Mesodermal cell (in vitro differentiated cells): ENCODE measurements around the gene IFT27. TPM values are rescaled to one million over a fixed set of nuclear protein-coding genes. Genes with fewer than 3 reads are reported as not detected.

Source experiments
- H3K27ac ChIP-seq: 2 replicates; pipeline ENCODE4 v1.7.0; 2013; ENCODE audit warnings: mild to moderate bottlenecking, low read depth, low read length, moderate library complexity; ENCODE audit not compliant: severe bottlenecking
- H3K36me3 ChIP-seq: 2 replicates; pipeline ENCODE4 v1.7.1; 2013; ENCODE audit warnings: mild to moderate bottlenecking, low read length, moderate library complexity; ENCODE audit not compliant: control insufficient read depth, insufficient read depth
- H3K4me1 ChIP-seq: one replicate; pipeline ENCODE4 v1.7.1; 2013; ENCODE audit warnings: mild to moderate bottlenecking, low read length; ENCODE audit not compliant: insufficient read depth, control insufficient read depth, poor library complexity, severe bottlenecking
- H3K4me3 ChIP-seq: 2 replicates; pipeline ENCODE4 v1.7.0; 2013; ENCODE audit warnings: low read length, control low read depth, mild to moderate bottlenecking; ENCODE audit not compliant: insufficient read depth, poor library complexity, severe bottlenecking; ENCODE audit errors: extremely low read depth
- H3K9me3 ChIP-seq: 2 replicates; pipeline ENCODE4 v1.7.1; 2013; ENCODE audit warnings: mild to moderate bottlenecking, low read length, moderate library complexity; ENCODE audit not compliant: control insufficient read depth
- WGBS, 2 experiments: methylation state at CpG; one replicate each; pipeline ENCODE4 v1.1.5; 2013; ENCODE audit warnings: missing lambda C conversion rate in 2 of 2; ENCODE audit not compliant: insufficient coverage in 2 of 2; 5-methylcytosine and 5-hydroxymethylcytosine counted together
- polyA plus RNA-seq, 2 experiments: library from polyadenylated mRNA; stranded (reverse); fragments of 50-300 nt; gene quantifications; one replicate each; pipeline ENCODE4 v1.2.3, GENCODE V29; 2013

IFT27 gene, protein sequence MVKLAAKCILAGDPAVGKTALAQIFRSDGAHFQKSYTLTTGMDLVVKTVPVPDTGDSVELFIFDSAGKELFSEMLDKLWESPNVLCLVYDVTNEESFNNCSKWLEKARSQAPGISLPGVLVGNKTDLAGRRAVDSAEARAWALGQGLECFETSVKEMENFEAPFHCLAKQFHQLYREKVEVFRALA
- polyA plus RNA-seq (2013, experiment 1 of 2) = 39.5 TPM
- polyA plus RNA-seq (2013, experiment 2 of 2) = 35.0 TPM

DNA sequence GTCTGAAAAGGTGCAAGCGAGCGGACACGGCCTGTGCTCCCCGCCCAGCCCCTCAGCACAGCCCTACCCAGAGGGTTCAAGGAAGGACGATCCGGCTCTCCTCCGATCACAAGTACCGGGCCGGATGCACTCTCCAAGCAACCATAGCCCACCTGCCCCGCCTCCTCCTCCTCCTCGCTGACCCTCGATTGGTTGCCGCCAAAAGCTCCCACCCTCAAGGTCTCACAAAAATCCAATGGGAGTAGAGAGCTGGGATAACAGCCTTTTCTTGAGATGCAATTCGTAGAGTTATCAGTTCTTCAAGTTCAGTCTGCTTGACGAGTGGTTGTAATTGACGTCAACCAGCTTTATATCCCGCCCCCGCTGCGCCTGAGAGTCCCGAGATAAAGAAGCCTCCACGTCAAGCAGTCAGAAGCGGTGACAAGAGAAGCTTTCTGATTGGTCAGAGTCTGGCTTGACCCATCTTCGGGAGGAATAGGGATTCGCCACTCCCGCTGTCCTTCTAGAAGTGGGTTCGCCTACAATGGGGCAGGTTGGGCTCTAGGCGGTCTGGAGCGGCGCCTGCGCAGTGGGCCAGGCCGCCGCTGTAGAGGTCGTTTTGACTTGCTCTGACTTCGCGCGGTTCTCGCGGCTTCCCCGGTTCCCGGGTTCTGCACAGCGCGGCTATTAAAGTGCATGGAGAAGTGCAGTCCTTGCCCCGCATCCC is at the start of gene IFT27:
IFT27 (minus strand) TSS at position 156 of the 706 bp plus-strand sequence. CDS start 412 bp downstream, outside the sequence.
- WGBS, 2 experiments = 1% methylated on average over 17 to 36 of the region's 43 CpGs
- H3K9me3 ChIP-seq = peaks cover 18% of the 10 kb centered on the region
- no peak within 1 kb of the TSS for H3K27ac ChIP-seq
- peaks cover 4% of the 10 kb centered on the region for H3K4me1 ChIP-seq
- H3K4me3 ChIP-seq = peak within 1 kb of the TSS; percentile 63
- peaks cover 3% of the 10 kb centered on the region for H3K36me3 ChIP-seq

DNA sequence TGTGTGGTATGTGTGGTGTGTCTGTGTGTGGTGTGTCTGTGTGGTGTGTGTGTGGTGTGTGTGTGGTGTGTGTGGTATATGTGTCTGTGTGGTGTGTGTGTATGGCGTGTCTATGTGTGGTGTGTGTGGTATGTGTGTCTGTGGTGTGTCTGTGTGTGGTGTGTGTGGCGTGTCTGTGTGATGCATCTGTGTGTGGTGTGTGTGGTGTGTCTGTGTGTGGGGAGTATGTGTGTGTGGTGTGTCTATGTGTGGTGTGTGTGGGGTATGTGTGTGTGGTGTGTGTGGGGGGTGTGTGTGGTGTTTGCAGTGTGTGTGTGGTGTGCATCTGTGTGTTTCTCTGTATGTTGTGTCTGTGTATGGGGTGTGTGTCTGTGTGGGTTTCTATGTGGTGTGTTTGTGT is 48.7 kb upstream of the IFT27 start:
- no peak overlapping the region for H3K4me3 ChIP-seq
- peaks cover 13% of the 10 kb centered on the region for H3K4me1 ChIP-seq
- no peaks in the 10 kb centered on the region for H3K36me3 ChIP-seq
- 86 to 93% methylated on average over 2 of the region's 2 CpGs for WGBS, 2 experiments
- no peak overlapping the region for H3K27ac ChIP-seq
- no peaks in the 10 kb centered on the region for H3K9me3 ChIP-seq

DNA sequence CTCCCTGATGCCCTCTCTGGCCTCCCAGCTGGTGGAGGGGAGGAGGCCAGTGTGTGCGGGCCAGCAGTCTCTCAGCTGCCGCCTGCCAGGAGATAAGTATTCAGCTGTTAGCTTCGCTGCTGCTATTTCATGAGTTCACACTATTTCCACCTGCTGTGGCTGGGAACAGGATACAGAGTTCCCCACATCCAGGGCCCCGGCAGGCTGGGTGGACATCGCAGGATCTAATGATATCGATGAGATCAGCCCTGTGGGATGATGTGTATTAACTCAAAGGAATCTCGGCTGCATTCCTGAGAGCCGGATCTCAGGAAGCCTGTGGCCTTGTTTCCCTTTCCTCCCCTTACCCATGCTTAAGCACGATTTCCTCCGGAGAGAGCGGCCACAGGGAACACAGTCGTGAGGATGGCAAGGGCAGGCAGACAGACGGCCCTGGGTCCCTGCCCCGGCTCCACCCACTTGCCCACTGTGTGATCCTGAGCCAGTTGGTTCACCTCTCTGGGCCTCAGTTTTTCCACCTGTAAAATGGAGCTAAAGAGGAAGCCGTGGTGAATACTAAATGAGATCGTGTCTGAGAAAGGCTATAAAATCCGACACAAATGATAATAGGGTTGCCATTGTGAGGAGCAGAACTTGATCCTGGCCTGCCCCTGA is 47.4 kb upstream of the IFT27 start:
- no peaks in the 10 kb centered on the region for H3K9me3 ChIP-seq
- WGBS, 2 experiments = 59 to 71% methylated on average over 8 to 17 of the region's 17 CpGs
- peaks cover 24% of the 10 kb centered on the region for H3K4me1 ChIP-seq
- H3K27ac ChIP-seq = peak overlapping the region; percentile 82
- H3K4me3 ChIP-seq = no peak overlapping the region
- no peaks in the 10 kb centered on the region for H3K36me3 ChIP-seq

DNA sequence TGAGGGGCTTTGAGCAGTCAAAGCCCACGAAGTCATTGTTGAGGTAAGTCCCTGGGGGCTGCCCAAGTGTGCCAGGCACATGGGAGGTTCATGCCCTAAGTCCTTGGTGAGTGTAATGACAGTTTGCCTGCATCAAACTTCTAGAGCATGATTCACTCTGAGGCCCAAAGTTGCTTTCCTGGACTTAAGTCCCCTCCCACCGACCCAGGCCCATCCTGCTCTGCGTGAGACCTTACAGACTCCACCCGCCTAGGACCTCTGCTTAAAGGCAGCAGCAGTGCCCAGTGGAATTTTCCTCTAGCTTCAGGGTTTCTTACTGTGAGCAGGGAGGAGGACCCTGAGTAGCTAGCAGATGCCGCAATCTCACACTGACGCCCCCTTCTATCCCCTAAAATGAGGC is 46.7 kb upstream of the IFT27 start:
- Histone ChIP-seq H3K4me1 (peaks cover 26% of the 10 kb centered on the region), H3K27ac (peak overlapping the region; percentile 82), H3K9me3 (no peaks in the 10 kb centered on the region), H3K4me3 (no peak overlapping the region), H3K36me3 (no peaks in the 10 kb centered on the region)
- WGBS, 2 experiments = 51 to 64% methylated on average over 4 of the region's 6 CpGs

DNA sequence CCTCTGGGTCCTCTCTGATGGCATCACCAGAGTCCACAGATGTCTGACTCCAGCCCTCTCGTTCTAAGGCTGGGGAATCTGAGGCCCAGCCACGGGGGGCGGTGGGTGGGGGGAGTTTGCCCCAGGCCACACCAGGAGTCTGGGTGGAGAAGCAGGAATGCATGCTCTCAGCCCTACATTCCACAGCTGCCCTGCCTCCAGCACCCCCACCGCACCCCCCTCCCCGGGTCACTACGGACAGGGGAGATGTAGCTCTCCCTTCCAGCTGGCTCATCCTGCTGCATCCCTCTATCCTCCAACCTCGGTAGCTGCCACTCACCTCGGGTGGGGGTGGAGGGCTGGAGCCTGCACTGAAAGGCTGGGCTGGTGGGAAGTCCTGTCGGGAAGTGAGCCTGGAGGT is 43.2 kb upstream of the IFT27 start:
- WGBS, 2 experiments = 26 to 27% methylated on average over 3 to 6 of the region's 9 CpGs

DNA sequence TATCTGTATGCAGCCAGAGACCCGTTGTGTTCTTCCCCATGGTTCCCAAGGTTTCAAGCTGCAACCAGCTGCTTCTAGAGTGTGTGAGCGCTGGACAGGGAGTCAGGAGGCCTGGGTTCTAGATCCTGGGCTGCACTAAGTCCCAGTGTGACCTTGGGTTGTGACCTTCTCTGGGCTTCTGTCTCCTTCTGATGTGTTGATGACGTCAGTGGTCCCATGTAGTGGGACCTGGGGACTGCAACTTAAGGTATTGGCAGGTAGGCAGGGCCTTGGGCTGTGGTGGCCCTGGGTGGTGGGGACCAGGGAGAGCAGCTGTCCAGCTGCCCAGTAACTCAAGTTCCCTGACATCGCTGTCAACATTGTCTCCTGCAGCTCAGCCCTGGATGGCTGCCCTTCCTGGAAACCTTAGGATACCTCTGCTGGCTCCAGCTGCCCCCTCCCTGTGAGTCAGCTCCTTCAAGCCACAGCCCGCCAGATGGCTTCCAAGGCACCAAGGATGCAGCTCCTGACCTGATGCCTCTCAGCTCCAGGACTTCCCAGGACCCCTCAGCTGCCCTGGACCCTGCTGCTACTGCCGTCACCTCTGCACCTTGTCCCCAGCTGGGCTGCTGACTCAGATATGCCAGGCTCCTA is 42.2 kb upstream of the IFT27 start:
- 84 to 89% methylated on average over 5 to 6 of the region's 6 CpGs for WGBS, 2 experiments
- peaks cover 26% of the 10 kb centered on the region for H3K4me1 ChIP-seq
- H3K36me3 ChIP-seq = no peaks in the 10 kb centered on the region
- no peak overlapping the region for H3K4me3 ChIP-seq
- no peak overlapping the region for H3K27ac ChIP-seq
- H3K9me3 ChIP-seq = no peaks in the 10 kb centered on the region

More for the DNA sequence above, 43.2 kb upstream of the IFT27 start:
- no peaks in the 10 kb centered on the region for H3K36me3 ChIP-seq
- no peak overlapping the region for H3K4me3 ChIP-seq
- H3K9me3 ChIP-seq = no peaks in the 10 kb centered on the region
- H3K4me1 ChIP-seq = peaks cover 30% of the 10 kb centered on the region
- H3K27ac ChIP-seq = no peak overlapping the region

DNA sequence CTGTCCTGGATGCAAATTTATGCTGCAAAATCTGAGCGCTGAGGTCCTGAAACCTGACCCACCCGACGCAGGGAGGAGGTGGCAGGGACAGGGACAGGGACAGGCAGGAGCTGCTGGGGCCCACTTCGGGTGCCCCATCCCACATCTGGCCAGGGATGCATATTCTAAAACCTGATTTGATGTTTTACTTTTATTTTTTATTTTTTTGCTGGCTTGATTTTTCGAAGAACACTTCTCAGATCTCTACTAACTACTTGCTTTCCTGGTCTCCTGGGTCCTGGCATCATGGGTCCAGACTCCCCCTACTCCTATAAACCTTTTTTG is 41.6 kb upstream of the IFT27 start:
- Histone ChIP-seq H3K4me1 (peaks cover 23% of the 10 kb centered on the region), H3K36me3 (no peaks in the 10 kb centered on the region), H3K4me3 (no peak overlapping the region), H3K27ac (no peak overlapping the region), H3K9me3 (no peaks in the 10 kb centered on the region)
- 12 to 20% methylated on average over 3 of the region's 5 CpGs for WGBS, 2 experiments

DNA sequence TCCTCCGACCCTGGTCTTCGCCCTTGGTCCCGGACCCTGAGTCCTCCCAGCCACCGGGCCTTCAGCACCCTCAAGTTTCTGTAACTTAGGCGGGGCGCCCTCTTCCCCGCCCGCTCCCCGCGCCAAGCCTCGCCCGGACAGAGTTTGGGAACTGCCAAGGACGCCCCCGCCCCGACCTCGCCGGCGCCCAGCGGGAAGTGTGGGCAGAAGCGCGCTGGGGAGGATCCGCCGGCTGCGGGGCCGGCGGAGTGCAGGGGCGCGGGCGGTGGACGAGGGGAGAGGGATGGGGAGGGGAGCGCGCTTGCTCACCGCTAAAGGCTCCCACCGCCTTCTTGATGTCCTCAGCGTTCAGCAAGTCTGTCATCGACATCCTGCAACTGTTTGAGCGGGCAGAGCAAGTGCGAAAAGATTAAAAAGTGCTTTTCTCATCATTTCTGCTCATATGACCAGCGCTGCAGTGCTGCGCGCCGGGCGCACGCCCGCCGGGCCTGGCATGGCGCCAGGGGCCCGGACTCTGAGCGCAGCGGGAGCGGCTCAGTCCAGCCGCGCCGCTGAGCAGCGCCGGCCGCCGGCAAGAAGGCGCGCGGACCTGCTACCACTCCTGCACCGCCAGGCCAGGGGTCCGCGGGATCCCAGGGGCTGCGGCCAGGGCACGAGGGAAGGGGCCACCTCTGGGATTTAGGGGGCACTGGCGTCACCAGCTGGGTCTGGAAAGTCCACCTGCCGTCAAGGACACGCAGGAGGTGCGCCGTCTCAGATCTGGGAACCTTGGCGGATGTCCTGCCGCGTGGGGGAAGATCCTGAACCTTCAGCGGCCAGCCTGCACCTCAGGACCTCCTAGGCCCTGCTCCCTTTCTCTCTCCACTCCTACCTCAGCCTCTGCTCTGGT is 41.0 kb upstream of the IFT27 start, which contains the start of gene PVALB:
PVALB (minus strand) TSS at position 400 of the 889 bp plus-strand sequence; CDS start at position 370, 30 bp downstream.
- Histone ChIP-seq H3K4me1 (peaks cover 17% of the 10 kb centered on the region), H3K9me3 (no peaks in the 10 kb centered on the region), H3K27ac (no peak within 1 kb of the TSS), H3K36me3 (no peaks in the 10 kb centered on the region), H3K4me3 (peak within 1 kb of the TSS; percentile 18)
- WGBS, 2 experiments = 3 to 4% methylated on average over 58 to 72 of the region's 75 CpGs

DNA sequence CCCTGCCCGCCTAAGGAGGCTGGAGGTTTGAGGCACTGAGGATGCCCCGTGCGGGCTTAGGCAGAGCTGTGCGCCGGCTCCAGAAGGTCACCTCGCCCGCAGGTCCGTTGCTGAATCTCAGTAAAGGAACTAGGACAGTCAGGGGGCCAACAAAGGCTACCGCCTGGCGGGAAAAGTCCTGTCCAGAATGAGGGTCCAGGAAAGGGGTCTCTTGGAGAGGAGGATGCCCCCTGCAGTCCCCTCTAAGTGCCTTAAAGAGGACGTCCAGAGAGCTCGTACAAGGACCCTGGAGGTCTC is 40.4 kb upstream of the IFT27 start:
- Histone ChIP-seq H3K4me3 (peak overlapping the region; percentile 18), H3K27ac (no peak overlapping the region), H3K36me3 (no peaks in the 10 kb centered on the region), H3K9me3 (no peaks in the 10 kb centered on the region), H3K4me1 (peaks cover 17% of the 10 kb centered on the region)
- 2 to 3% methylated on average over 11 of the region's 12 CpGs for WGBS, 2 experiments
